ENCODE data around the gene TPPP.

DNA sequence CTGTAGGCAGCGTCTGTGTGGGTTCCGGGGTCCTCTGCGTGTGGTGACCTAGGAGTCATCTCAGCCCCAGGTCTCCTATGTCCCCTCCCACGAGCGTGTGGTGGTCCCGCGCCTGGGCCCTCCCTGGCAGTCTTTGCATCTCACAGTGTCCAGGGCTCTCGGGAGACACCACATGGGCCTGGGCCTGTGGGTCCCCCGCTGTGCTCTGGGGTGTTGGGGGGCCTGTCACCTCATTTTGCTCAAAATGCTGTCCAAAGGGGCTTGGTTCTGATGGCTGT is 54.0 kb downstream of the TPPP start:
- TF ChIP-seq, protein P1, sequence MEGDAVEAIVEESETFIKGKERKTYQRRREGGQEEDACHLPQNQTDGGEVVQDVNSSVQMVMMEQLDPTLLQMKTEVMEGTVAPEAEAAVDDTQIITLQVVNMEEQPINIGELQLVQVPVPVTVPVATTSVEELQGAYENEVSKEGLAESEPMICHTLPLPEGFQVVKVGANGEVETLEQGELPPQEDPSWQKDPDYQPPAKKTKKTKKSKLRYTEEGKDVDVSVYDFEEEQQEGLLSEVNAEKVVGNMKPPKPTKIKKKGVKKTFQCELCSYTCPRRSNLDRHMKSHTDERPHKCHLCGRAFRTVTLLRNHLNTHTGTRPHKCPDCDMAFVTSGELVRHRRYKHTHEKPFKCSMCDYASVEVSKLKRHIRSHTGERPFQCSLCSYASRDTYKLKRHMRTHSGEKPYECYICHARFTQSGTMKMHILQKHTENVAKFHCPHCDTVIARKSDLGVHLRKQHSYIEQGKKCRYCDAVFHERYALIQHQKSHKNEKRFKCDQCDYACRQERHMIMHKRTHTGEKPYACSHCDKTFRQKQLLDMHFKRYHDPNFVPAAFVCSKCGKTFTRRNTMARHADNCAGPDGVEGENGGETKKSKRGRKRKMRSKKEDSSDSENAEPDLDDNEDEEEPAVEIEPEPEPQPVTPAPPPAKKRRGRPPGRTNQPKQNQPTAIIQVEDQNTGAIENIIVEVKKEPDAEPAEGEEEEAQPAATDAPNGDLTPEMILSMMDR (conservative IDR thresholded peaks at IDR 0.05; ENCODE audit: low read depth in 2 of 2) = no peak
- TF ChIP-seq EZH2 (IDR thresholded peaks at IDR 0.05; ENCODE audit: low read depth, unreplicated experiment) = no peak
- TF ChIP-seq EZH2phosphoT487 (IDR thresholded peaks at IDR 0.05; ENCODE audit: unreplicated experiment) = no peak
- TF ChIP-seq CREB1 (CRISPR knock-in tag; IDR thresholded peaks at IDR 0.05; ENCODE audit: low read depth) = no peak
- TF ChIP-seq ZNF331 (CRISPR knock-in tag; IDR thresholded peaks at IDR 0.05; ENCODE audit: low read depth) = no peak
- no peak for TF ChIP-seq POLR2AphosphoS5 (IDR thresholded peaks at IDR 0.05; ENCODE audit: low read depth)
- TF ChIP-seq, protein P2, sequence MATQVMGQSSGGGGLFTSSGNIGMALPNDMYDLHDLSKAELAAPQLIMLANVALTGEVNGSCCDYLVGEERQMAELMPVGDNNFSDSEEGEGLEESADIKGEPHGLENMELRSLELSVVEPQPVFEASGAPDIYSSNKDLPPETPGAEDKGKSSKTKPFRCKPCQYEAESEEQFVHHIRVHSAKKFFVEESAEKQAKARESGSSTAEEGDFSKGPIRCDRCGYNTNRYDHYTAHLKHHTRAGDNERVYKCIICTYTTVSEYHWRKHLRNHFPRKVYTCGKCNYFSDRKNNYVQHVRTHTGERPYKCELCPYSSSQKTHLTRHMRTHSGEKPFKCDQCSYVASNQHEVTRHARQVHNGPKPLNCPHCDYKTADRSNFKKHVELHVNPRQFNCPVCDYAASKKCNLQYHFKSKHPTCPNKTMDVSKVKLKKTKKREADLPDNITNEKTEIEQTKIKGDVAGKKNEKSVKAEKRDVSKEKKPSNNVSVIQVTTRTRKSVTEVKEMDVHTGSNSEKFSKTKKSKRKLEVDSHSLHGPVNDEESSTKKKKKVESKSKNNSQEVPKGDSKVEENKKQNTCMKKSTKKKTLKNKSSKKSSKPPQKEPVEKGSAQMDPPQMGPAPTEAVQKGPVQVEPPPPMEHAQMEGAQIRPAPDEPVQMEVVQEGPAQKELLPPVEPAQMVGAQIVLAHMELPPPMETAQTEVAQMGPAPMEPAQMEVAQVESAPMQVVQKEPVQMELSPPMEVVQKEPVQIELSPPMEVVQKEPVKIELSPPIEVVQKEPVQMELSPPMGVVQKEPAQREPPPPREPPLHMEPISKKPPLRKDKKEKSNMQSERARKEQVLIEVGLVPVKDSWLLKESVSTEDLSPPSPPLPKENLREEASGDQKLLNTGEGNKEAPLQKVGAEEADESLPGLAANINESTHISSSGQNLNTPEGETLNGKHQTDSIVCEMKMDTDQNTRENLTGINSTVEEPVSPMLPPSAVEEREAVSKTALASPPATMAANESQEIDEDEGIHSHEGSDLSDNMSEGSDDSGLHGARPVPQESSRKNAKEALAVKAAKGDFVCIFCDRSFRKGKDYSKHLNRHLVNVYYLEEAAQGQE (IDR thresholded peaks at IDR 0.05; ENCODE audit: unreplicated experiment) = no peak
- TF ChIP-seq JUNB (IDR thresholded peaks at IDR 0.05; ENCODE audit: unreplicated experiment) = no peak
- TF ChIP-seq ZNF114 (CRISPR knock-in tag; IDR thresholded peaks at IDR 0.05) = no peak

Data from GM23338 (cell line).